ENCODE data around the gene HDAC7. TPM values are rescaled to one million over a fixed set of nuclear protein-coding genes. Genes with fewer than 3 reads are reported as not detected.

The HDAC7 gene
- total and polyA plus RNA-seq, 2 of the 13 experiments (the other 11 are each of a cell fraction or from before 2014, with no cell fraction given) = 4.6 to 10.8 TPM

- TF ChIP-seq, protein P1, sequence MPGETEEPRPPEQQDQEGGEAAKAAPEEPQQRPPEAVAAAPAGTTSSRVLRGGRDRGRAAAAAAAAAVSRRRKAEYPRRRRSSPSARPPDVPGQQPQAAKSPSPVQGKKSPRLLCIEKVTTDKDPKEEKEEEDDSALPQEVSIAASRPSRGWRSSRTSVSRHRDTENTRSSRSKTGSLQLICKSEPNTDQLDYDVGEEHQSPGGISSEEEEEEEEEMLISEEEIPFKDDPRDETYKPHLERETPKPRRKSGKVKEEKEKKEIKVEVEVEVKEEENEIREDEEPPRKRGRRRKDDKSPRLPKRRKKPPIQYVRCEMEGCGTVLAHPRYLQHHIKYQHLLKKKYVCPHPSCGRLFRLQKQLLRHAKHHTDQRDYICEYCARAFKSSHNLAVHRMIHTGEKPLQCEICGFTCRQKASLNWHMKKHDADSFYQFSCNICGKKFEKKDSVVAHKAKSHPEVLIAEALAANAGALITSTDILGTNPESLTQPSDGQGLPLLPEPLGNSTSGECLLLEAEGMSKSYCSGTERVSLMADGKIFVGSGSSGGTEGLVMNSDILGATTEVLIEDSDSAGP (CRISPR knock-in tag; IDR thresholded peaks at IDR 0.05; ENCODE audit: borderline replicate concordance) = 0 out of 2 replicates have a peak, but pooled peaks have one; percentile 20
- TF ChIP-seq HMGXB4 (CRISPR knock-in tag; IDR thresholded peaks at IDR 0.05; ENCODE audit: borderline replicate concordance in 1 of 2, low read depth in 1 of 2) (0 out of 4 replicates have a peak, but pooled peaks of 1 of the 2 experiments have one; percentile 38), ZNF687 (CRISPR knock-in tag; IDR thresholded peaks at IDR 0.05) (peak; percentile 52), ZFY (CRISPR knock-in tag; IDR thresholded peaks at IDR 0.05) (peak; percentile 53), PAXIP1 (CRISPR knock-in tag; conservative IDR thresholded peaks at IDR 0.05) (0 out of 2 replicates have a peak, but pooled peaks have one; percentile 21), ZFX (CRISPR knock-in tag; IDR thresholded peaks at IDR 0.05; ENCODE audit: low read depth) (peak; percentile 77), ZNF263 (CRISPR knock-in tag; IDR thresholded peaks at IDR 0.05) (0 out of 2 replicates have a peak, but pooled peaks have one; percentile 18), CEBPB (IDR thresholded peaks at IDR 0.05; ENCODE audit: borderline replicate concordance, low read depth, low read length) (no peak), PHF21A (CRISPR knock-in tag; IDR thresholded peaks at IDR 0.05) (0 out of 2 replicates have a peak, but pooled peaks have one; percentile 24), ZBTB38 (CRISPR knock-in tag; IDR thresholded peaks at IDR 0.05) (peak; percentile 32; the same call in 1 of the 2 replicates), ZNF225 (CRISPR knock-in tag; IDR thresholded peaks at IDR 0.05) (no peak)
- TF ChIP-seq, protein P2, sequence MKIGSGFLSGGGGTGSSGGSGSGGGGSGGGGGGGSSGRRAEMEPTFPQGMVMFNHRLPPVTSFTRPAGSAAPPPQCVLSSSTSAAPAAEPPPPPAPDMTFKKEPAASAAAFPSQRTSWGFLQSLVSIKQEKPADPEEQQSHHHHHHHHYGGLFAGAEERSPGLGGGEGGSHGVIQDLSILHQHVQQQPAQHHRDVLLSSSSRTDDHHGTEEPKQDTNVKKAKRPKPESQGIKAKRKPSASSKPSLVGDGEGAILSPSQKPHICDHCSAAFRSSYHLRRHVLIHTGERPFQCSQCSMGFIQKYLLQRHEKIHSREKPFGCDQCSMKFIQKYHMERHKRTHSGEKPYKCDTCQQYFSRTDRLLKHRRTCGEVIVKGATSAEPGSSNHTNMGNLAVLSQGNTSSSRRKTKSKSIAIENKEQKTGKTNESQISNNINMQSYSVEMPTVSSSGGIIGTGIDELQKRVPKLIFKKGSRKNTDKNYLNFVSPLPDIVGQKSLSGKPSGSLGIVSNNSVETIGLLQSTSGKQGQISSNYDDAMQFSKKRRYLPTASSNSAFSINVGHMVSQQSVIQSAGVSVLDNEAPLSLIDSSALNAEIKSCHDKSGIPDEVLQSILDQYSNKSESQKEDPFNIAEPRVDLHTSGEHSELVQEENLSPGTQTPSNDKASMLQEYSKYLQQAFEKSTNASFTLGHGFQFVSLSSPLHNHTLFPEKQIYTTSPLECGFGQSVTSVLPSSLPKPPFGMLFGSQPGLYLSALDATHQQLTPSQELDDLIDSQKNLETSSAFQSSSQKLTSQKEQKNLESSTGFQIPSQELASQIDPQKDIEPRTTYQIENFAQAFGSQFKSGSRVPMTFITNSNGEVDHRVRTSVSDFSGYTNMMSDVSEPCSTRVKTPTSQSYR (CRISPR knock-in tag; IDR thresholded peaks at IDR 0.05; ENCODE audit: borderline replicate concordance) = 0 out of 2 replicates have a peak, but pooled peaks have one; percentile 34
These were observed 2.3 kb downstream of the HDAC7 start (continued) for GRCh38 chr12:47817272-47818006.

Data from HepG2 (cell line).